ENCODE data around the gene PAPLN. TPM values are rescaled to one million over a fixed set of nuclear protein-coding genes. Genes with fewer than 3 reads are reported as not detected.

Gene PAPLN
- total and polyA plus RNA-seq, 2 of the 13 experiments (the other 11 are each of a cell fraction or from before 2014, with no cell fraction given): not detected

DNA sequence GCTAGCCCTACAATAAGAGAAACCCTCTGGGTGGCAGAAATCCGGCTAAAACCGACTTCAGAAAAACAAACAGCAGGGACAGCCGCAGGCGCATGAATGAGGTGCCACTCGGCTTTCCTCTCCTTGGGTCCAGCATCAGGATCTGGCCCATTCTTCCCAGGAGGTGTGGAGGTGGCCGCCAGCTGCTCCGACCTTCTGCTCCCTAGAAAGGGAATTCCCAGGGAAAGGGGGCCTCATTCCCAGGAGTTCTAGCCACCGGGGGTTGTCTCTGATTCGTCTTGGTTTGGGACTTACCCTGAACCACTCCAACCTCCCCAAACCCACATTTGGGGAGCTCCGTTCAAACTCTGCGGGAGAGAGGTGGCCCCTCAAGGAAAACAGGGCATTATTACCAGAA lies 13.0 kb downstream of the PAPLN start:
- ATAC-seq (no peak), FAIRE-seq (no peak), DNase-seq (ENCODE audit: low spot score) (no peak)
- POLR2A ChIA-PET: no interaction called here
- CTCF ChIA-PET (ENCODE audit: low intra/inter-chr PET ratio, low total read pairs): no interaction called here
- H3K9ac ChIP-seq (ENCODE audit: insufficient read depth, low read depth, low read length): no peak overlapping the region
- WGBS (ENCODE audit: low lambda C conversion rate): 100% methylated on average over 2 of the region's 11 CpGs
- no peak overlapping the region for H2AFZ ChIP-seq (ENCODE audit: low read length)
- in situ Hi-C loops (cut with HindIII; ENCODE audit: extremely low pct_ligation_motif_present, low pct_unique_long_range_greater_than_20kb) (no loop called here), intact Hi-C loops (cut with micrococcal nuclease; ENCODE audit: unreplicated experiment) (no loop called here)
- no peaks in the 10 kb centered on the region for H4K20me1 ChIP-seq (ENCODE audit: insufficient read depth, low read length)
- H3K9me3 ChIP-seq (ENCODE audit: low read length): no peaks in the 10 kb centered on the region
- no peak overlapping the region for H3K4me3 ChIP-seq (replicated peaks in 1 of 3; ENCODE audit: insufficient read depth in 1 of 3, low read depth in 2 of 3, low read length in 3 of 3)
- no peak for TF ChIP-seq NFKBIZ (CRISPR knock-in tag; IDR thresholded peaks at IDR 0.05)
- TF ChIP-seq, protein P1, sequence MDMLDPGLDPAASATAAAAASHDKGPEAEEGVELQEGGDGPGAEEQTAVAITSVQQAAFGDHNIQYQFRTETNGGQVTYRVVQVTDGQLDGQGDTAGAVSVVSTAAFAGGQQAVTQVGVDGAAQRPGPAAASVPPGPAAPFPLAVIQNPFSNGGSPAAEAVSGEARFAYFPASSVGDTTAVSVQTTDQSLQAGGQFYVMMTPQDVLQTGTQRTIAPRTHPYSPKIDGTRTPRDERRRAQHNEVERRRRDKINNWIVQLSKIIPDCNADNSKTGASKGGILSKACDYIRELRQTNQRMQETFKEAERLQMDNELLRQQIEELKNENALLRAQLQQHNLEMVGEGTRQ (IDR thresholded peaks at IDR 0.05; ENCODE audit: low read depth, low read length): no peak
- TF ChIP-seq, protein P1 (CRISPR knock-in tag; IDR thresholded peaks at IDR 0.05; ENCODE audit: borderline replicate concordance): no peak
- TF ChIP-seq JUNB (CRISPR knock-in tag; IDR thresholded peaks at IDR 0.05; ENCODE audit: borderline replicate concordance): no peak
- TF ChIP-seq, protein P2, sequence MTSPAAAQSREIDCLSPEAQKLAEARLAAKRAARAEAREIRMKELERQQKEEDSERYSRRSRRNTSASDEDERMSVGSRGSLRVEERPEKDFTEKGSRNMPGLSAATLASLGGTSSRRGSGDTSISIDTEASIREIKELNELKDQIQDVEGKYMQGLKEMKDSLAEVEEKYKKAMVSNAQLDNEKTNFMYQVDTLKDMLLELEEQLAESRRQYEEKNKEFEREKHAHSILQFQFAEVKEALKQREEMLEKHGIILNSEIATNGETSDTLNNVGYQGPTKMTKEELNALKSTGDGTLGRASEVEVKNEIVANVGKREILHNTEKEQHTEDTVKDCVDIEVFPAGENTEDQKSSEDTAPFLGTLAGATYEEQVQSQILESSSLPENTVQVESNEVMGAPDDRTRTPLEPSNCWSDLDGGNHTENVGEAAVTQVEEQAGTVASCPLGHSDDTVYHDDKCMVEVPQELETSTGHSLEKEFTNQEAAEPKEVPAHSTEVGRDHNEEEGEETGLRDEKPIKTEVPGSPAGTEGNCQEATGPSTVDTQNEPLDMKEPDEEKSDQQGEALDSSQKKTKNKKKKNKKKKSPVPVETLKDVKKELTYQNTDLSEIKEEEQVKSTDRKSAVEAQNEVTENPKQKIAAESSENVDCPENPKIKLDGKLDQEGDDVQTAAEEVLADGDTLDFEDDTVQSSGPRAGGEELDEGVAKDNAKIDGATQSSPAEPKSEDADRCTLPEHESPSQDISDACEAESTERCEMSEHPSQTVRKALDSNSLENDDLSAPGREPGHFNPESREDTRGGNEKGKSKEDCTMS (CRISPR knock-in tag; conservative IDR thresholded peaks at IDR 0.05): no peak
- TF ChIP-seq NFE2 (CRISPR knock-in tag; IDR thresholded peaks at IDR 0.05): no peak
- H3K4me2 ChIP-seq (ENCODE audit: low read depth, low read length): no peak overlapping the region
- no peak overlapping the region for H3K27ac ChIP-seq (ENCODE audit: extremely low read length, insufficient read depth, low read length)
- peaks cover 17 to 46% of the 10 kb centered on the region in 2 experiments; a peak in 4 of 5 replicates for H3K27me3 ChIP-seq (ENCODE audit: control insufficient read depth in 1 of 2, insufficient read depth in 2 of 2, low read length in 2 of 2)
- peaks cover 10% of the 10 kb centered on the region; the same call in 1 of the 2 replicates for H3K4me1 ChIP-seq (ENCODE audit: insufficient read depth, low read length)
- no peaks in the 10 kb centered on the region for H3K79me2 ChIP-seq (ENCODE audit: insufficient read depth, low read length)
- no TSS peak for BruUV-seq (replicated peaks)
- no peaks in the 10 kb centered on the region for H3K36me3 ChIP-seq (replicated peaks in 1 of 2; ENCODE audit: control insufficient read depth in 1 of 2, insufficient read depth in 2 of 2, low read length in 2 of 2)
